NCI-H524 (cell line): Measurements from ENCODE around the gene CEP128.
A peak's percentile ranks its signal among the peaks of the same experiment; 100 is the strongest.

Source experiments
- DNase-seq, 2 experiments: peaks; one replicate each; lab custom pipeline; 2025; lab: John Stamatoyannopoulos, UW

Gene CEP128

GRCh38 chr14:80545935-80546854 lies 395.3 kb downstream of the CEP128 start:
- DNase-seq: no peak

- DNase-seq: no peak
Observed at GRCh38 chr14:80544366-80544765, 397.2 kb downstream of the CEP128 start.

GRCh38 chr14:80543211-80543610 lies 398.3 kb downstream of the CEP128 start:
- DNase-seq: no peak

- DNase-seq: no peak
Observed at GRCh38 chr14:80538633-80539375, 402.7 kb downstream of the CEP128 start.

- DNase-seq: no peak
Observed at GRCh38 chr14:80537626-80538025, 403.9 kb downstream of the CEP128 start.

- no peak for DNase-seq
Observed at GRCh38 chr14:80536456-80536855, 405.1 kb downstream of the CEP128 start.

GRCh38 chr14:80535171-80535570 lies 406.4 kb downstream of the CEP128 start:
- no peak for DNase-seq

GRCh38 chr14:80523518-80524117 lies 417.9 kb downstream of the CEP128 start:
- DNase-seq: peak in 1 of 2 experiments; percentile 50

- DNase-seq: no peak
Observed at GRCh38 chr14:80522936-80523335, 418.6 kb downstream of the CEP128 start.

- no peak for DNase-seq
Observed at GRCh38 chr14:80522411-80522810, 419.1 kb downstream of the CEP128 start.

GRCh38 chr14:80521456-80521855 lies 420.1 kb downstream of the CEP128 start:
- DNase-seq: no peak

- DNase-seq: no peak
Observed at GRCh38 chr14:80519002-80519401, 422.5 kb downstream of the CEP128 start.

GRCh38 chr14:80518173-80518572 lies 423.4 kb downstream of the CEP128 start:
- no peak for DNase-seq

GRCh38 chr14:80507292-80507869 lies 434.2 kb downstream of the CEP128 start:
- DNase-seq: no peak

GRCh38 chr14:80504781-80505180 lies 436.8 kb downstream of the CEP128 start:
- DNase-seq: no peak

GRCh38 chr14:80498533-80498932 lies 443.0 kb downstream of the CEP128 start:
- no peak for DNase-seq

- DNase-seq: no peak
Observed at GRCh38 chr14:80496090-80496489, 445.4 kb downstream of the CEP128 start.

GRCh38 chr14:80494769-80495168 lies 446.8 kb downstream of the CEP128 start:
- no peak for DNase-seq

GRCh38 chr14:80493620-80494019 lies 447.9 kb downstream of the CEP128 start:
- no peak for DNase-seq

- DNase-seq: no peak
Observed at GRCh38 chr14:80491650-80492049, 449.9 kb downstream of the CEP128 start.

GRCh38 chr14:80491131-80491530 lies 450.4 kb downstream of the CEP128 start:
- no peak for DNase-seq

GRCh38 chr14:80489513-80489912 lies 452.0 kb downstream of the CEP128 start:
- DNase-seq: no peak
